ENCODE measurements around the gene RAI2. TPM values are rescaled to one million over a fixed set of nuclear protein-coding genes. Genes with fewer than 3 reads are reported as not detected.

RAI2 gene
- total RNA-seq, 4 donors from 2014 or later: 24.4 to 35.3 (median 29.5) TPM

GRCh38 chrX:17818726-17819125 lies 42.4 kb downstream of the RAI2 start:
- intact Hi-C loops (cut with DNase I): no loop called here
- no peaks in the 10 kb centered on the region for H3K27me3 ChIP-seq
- no peak overlapping the region for H3K27ac ChIP-seq (replicated peaks in 1 of 4)
- no peak for DNase-seq (ENCODE audit: extremely low spot score)
- H3K9me3 ChIP-seq: no peaks in the 10 kb centered on the region
- H3K4me1 ChIP-seq: peaks cover 11 to 32% (median 28%) of the 10 kb centered on the region in 4 donors
- no peak for TF ChIP-seq POLR2A (IDR thresholded peaks at IDR 0.05; ENCODE audit: low read depth)
- TF ChIP-seq EP300 (IDR thresholded peaks at IDR 0.05): no peak
- no peak for TF ChIP-seq CTCF (IDR thresholded peaks at IDR 0.05)
- no peak for TF ChIP-seq POLR2AphosphoS5 (IDR thresholded peaks at IDR 0.05)
- no peaks in the 10 kb centered on the region for H3K36me3 ChIP-seq
- 84% methylated on average over 11 of the region's 11 CpGs for WGBS
- no peak overlapping the region for H3K4me3 ChIP-seq

GRCh38 chrX:17817251-17817650 lies 43.8 kb downstream of the RAI2 start:
- peaks cover 11 to 36% (median 35%) of the 10 kb centered on the region in 4 donors for H3K4me1 ChIP-seq
- intact Hi-C loops (cut with DNase I): no loop called here
- no peaks in the 10 kb centered on the region for H3K36me3 ChIP-seq
- H3K27me3 ChIP-seq: no peaks in the 10 kb centered on the region
- 45% methylated on average over 1 of the region's 1 CpG for WGBS
- no peak overlapping the region for H3K27ac ChIP-seq (replicated peaks in 1 of 4)
- H3K9me3 ChIP-seq: no peaks in the 10 kb centered on the region
- no peak for DNase-seq (ENCODE audit: extremely low spot score)
- TF ChIP-seq CTCF (IDR thresholded peaks at IDR 0.05) (no peak), POLR2AphosphoS5 (IDR thresholded peaks at IDR 0.05) (no peak), POLR2A (IDR thresholded peaks at IDR 0.05; ENCODE audit: low read depth) (no peak), EP300 (IDR thresholded peaks at IDR 0.05) (no peak)
- no peak overlapping the region for H3K4me3 ChIP-seq

- no peaks in the 10 kb centered on the region for H3K27me3 ChIP-seq
- no peak overlapping the region for H3K4me3 ChIP-seq
- no peaks in the 10 kb centered on the region for H3K9me3 ChIP-seq
- intact Hi-C loops (cut with DNase I): no loop called here
- no peak for DNase-seq (ENCODE audit: extremely low spot score)
- peak overlapping the region in 2 of 4 donors; percentile 7 to 14 for H3K27ac ChIP-seq (replicated peaks in 1 of 4)
- peaks cover 6 to 36% (median 27%) of the 10 kb centered on the region in 4 donors for H3K4me1 ChIP-seq
- H3K36me3 ChIP-seq: no peaks in the 10 kb centered on the region
- TF ChIP-seq POLR2A (IDR thresholded peaks at IDR 0.05; ENCODE audit: low read depth) (no peak), POLR2AphosphoS5 (IDR thresholded peaks at IDR 0.05) (no peak), EP300 (IDR thresholded peaks at IDR 0.05) (no peak), CTCF (IDR thresholded peaks at IDR 0.05) (no peak)
- WGBS: 38% methylated on average over 3 of the region's 3 CpGs
Measured at GRCh38 chrX:17814557-17814956, 46.5 kb downstream of the RAI2 start.

GRCh38 chrX:17814059-17814458 lies 47.0 kb downstream of the RAI2 start:
- TF ChIP-seq EP300 (IDR thresholded peaks at IDR 0.05) (no peak), CTCF (IDR thresholded peaks at IDR 0.05) (no peak), POLR2A (IDR thresholded peaks at IDR 0.05; ENCODE audit: low read depth) (no peak), POLR2AphosphoS5 (IDR thresholded peaks at IDR 0.05) (no peak)
- intact Hi-C loops (cut with DNase I): no loop called here
- WGBS: 84% methylated on average over 3 of the region's 3 CpGs
- H3K9me3 ChIP-seq: no peaks in the 10 kb centered on the region
- peak overlapping the region in 2 of 4 donors; percentile 7 to 14 for H3K27ac ChIP-seq (replicated peaks in 1 of 4)
- H3K4me3 ChIP-seq: no peak overlapping the region
- no peaks in the 10 kb centered on the region for H3K27me3 ChIP-seq
- H3K4me1 ChIP-seq: peaks cover 6 to 36% (median 27%) of the 10 kb centered on the region in 4 donors
- DNase-seq (ENCODE audit: extremely low spot score): no peak
- H3K36me3 ChIP-seq: no peaks in the 10 kb centered on the region

- no peak for DNase-seq (ENCODE audit: extremely low spot score)
- H3K36me3 ChIP-seq: no peaks in the 10 kb centered on the region
- H3K27me3 ChIP-seq: no peaks in the 10 kb centered on the region
- intact Hi-C loops (cut with DNase I): no loop called here
- H3K27ac ChIP-seq (replicated peaks in 1 of 4): no peak overlapping the region
- H3K4me1 ChIP-seq: peaks cover 6 to 31% (median 27%) of the 10 kb centered on the region in 4 donors
- TF ChIP-seq CTCF (IDR thresholded peaks at IDR 0.05) (no peak), POLR2AphosphoS5 (IDR thresholded peaks at IDR 0.05) (no peak), EP300 (IDR thresholded peaks at IDR 0.05) (no peak), POLR2A (IDR thresholded peaks at IDR 0.05; ENCODE audit: low read depth) (no peak)
- no peak overlapping the region for H3K4me3 ChIP-seq
- WGBS: 79% methylated on average over 3 of the region's 3 CpGs
- no peaks in the 10 kb centered on the region for H3K9me3 ChIP-seq
Measured at GRCh38 chrX:17813277-17813676, 47.8 kb downstream of the RAI2 start.
